GM19238 (cell line): ENCODE measurements around the gene PACRG.

Experiments
- DNase-seq: peaks from one replicate; pipeline ENCODE4 v3.0.0; 2011; ENCODE audit warnings: low spot score; ENCODE audit not compliant: insufficient read length

Gene PACRG

DNA sequence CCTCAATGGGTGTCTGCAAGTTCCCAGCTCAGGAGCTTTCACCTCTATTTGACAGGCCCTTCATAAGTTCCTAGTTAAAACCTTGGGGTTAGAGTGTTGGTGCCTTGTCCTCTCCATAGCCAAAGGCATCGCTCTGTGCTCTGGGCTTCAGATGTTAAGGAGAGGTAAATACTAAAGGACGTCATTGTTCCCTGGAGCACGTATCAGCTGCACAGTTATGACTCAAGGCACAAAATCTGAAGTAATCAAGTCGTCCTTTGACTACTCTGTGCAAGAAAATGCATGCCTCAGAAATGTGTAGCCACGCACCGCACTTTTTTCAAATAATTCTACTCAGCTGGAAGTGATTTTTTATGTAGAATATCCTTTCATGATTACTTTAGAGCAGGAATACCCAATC, 446.0 kb downstream of the PACRG start:
- DNase-seq, result no peak

DNA sequence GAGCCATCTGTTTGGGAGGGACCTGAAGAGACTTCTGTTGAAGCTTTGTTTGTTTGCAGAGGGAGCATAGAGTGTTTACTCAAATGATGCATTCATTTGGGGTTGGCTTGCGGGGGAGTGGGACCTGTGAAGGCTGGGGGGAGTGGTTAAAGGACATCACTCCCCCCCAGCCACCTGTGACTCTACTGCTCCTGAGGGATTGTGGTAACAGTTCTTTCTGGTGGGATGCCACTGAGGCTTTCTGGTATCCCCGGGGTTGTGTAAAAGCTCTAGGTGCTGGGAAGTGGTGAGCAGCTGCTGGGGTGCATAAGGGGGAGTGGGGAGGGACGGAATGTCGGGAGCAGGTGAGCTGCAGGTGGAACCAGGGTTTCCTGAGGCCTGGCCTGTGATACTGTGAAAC, 447.5 kb downstream of the PACRG start:
- no peak for DNase-seq

DNA sequence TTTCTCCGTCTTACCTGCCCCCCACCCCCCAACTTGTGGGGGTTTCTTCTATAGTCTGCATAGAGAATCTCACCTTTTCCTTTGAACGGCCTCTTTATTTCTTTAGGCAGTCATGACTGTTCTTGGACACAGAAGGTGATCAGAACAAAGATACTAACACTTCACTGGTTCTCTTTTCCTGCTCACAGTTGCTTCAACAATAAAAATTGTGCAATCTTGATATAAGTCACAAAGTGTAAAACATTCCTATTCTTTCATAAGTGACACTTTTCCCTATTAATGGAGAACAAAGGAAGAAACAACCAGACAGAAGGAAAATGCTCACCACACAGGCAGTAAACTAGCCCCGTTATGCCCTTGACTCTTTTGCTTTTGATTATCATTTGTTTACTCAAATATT, 448.3 kb downstream of the PACRG start:
- DNase-seq, result no peak

DNA sequence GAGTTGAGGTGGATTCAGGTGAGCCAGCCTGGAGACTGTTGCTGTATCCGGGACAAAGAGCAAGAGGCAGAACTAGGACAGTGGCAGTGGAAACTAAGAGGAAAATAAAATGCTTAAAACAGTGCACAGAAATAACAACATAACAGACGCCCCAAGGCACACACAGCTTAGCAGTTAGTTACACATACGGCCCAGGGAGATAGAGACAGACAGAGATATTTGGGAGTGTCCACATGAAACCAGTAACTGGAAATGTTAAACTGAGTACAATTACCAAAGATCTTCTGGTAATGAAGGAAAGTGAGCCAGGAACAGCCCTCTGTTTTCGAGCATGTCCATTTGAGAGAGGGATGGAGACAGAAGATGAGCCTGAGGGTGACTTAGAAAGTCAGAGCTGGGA, 449.2 kb downstream of the PACRG start:
- no peak for DNase-seq

DNA sequence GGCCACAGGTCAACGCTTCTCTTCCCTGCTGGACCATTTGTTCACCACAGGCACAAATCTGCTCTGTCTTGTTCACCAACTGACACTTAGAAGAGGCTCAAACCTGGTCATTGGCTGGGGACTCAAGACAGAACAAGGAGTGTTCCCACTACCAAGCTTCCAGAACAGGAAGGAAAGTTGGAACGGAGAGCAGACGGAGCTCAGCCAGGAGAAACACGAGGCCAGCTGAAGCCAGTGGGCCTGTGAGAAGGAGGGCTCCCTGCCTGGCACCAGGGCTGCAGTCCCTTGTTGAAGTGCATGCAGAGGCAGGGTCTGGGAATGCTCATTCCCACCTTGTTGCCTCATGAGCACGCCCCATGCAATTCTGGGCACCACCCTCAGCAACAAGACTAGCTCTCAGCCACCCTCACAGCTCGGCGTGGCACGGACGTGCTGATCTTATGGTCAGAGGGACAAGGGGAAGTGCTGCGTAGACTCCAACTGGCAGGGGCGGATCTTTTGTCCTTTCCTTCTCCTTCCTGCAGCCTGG, 450.2 kb downstream of the PACRG start:
- DNase-seq, result no peak

DNA sequence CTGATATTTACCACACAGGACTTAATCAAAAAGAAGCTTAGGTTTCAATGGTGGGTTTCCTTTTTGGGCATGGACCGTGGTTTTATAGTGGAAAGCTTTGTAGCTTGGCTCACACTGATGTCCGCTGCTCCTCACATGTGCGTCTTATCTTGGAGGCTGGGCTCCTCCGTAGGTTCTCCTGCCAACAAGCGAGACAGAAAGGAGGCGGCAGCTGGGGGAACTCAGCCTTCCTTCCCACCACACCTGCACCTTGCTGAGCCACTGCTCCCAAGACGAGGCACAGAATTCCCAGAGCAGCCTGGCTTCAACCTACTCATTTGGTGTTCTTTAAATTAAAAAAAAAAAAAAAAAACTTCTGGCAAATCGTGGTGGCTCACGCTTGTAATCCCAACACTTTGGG, 451.3 kb downstream of the PACRG start:
- no peak for DNase-seq

DNA sequence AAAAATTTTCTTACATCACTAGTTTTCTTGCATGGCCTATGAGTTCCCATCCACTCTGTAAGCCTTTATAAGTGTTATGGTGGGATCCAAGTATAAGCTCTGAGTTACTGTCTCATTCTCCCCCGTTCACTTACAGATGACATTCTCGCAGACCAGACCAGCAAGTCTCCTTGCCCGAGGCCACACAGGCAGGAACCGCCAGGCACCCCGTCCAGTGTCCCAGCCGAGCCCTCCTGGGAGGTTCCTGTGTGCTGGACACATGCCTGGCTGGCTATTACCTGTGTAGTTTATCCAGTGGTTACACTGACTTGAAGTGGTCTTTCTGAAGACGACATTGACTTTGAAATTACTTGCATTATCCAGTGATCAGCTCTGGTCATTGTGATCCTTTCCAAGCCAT, 451.9 kb downstream of the PACRG start:
- DNase-seq, result no peak

DNA sequence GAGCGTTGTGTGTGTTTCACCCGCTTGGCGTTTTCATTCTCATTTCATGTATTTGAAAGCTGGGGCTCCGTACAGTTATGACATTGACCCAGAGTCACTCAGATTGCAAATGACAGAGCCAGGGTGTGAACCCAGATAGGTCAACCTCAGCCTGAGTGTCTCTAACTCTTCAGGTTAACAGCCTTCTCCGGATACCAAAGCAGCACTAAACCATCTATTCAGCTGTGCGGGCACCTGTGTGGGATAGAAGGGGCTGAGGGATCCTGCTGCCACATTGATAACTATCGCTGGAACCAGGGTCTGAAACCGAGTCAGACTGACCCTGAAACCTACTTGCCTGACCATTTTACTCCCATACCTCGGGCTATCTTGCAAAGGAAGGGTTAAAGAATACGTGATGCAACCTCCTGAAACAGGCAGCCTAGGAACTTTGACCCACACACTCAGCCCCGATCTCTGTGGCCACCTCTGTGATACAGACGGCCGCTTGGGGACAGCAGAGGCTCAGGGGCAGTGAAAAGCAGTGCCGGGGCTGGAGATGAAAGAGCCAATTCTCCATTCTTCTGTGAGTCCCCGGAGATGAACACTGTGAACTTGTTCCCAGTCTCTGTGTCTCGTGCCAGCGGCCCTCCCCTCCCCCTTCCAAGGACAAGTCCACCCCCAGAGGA, 453.2 kb downstream of the PACRG start:
- no peak for DNase-seq

DNA sequence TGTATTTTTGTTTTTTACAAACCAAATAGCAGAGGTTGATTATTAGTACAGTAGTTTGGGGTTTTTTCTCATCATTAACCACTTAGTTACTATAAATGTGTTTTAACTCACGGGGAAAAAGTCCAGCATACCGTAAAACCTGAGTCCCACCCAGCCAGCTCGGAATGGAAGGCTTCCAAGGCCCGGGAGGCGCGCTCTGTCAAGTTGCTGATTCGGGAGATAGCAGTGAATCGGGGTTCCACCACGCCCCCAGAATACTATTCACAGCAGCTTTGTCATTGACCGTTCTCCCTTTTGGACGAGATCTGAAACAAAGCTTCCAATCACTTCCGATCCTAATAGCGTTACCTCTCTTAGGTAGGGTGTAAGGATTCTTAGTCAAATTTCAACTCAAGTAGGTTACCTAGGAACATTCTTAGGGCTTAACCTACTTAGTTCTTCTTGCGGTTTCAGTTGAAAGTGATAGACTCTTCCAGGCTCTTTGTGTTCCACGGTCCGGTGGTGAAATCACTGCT, 453.9 kb downstream of the PACRG start:
- no peak for DNase-seq

DNA sequence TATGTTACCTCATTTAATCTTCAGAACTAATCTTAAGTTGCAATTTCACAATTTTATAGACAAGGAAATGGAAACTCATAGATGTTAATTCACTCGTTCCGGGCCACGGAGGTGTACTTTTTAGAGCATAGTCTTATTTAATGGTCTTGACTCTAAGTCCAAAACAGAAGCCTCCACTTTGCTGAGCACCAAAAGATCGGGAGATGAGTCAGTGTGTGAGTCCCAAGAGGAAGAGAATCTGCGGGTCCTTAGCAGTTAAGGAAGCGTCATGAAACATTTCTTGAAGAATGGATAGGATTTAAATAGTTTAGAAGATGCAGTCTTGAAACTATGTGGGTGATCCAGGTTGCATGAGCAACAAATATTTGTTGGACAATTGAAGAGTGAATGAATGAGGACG, 454.9 kb downstream of the PACRG start:
- DNase-seq, result no peak

DNA sequence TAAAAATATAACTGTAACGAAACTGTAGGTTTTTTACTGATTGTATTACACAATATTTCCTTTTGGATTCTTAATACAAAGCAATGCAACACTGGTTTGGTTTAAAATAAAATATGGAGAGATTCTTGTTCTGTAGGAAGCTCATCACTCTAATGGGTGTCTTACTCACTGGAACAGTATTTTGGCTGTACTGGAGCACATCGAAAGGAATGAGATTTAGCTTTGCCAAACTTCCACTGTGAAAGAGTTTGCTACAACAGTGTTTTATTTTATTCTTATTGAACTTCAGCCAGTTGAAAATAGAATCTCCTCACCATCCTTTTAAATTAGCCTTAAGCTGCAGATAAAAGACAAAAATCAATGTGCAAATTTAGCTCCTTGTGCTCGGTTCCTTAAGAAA, 456.0 kb downstream of the PACRG start:
- no peak for DNase-seq

DNA sequence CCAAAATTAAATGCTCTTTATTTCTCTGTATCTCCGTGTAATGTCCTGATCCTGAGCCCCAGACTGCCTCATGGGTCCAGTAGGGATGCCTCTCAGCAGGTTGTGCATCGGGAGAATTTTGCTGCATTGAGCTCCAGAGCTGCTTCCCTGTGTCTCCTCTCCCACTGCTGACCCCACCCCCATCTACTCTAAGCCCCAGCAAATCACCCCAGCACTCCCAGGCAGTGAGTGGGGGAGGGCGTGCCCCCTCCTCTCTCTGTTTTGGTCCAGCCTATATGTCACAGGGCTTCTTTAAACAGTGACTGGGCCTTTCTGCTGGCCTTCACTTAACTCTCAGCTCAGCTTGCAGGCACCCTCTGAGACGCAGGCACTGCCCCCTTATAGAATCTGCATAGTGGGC, 458.0 kb downstream of the PACRG start:
- no peak for DNase-seq

DNA sequence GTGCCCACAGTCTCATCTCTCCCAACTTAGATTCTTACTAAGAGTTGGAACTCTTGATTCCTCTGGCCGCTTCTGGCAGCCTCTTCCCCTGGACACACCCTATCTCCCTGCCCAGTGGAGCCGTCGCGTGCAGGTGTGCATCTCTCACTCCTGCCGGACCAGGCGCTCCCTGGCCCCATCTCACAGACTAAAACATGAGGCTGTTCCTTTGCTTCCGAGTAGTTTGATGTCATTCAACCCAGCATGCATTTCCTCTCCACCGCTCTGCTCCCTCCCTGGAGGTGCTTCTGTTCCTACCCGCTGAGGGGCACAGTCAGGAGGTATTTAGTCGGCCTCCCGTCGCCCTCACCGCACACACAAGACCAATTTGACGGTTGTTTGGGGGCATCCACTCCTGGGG, 458.8 kb downstream of the PACRG start:
- DNase-seq, result no peak

DNA sequence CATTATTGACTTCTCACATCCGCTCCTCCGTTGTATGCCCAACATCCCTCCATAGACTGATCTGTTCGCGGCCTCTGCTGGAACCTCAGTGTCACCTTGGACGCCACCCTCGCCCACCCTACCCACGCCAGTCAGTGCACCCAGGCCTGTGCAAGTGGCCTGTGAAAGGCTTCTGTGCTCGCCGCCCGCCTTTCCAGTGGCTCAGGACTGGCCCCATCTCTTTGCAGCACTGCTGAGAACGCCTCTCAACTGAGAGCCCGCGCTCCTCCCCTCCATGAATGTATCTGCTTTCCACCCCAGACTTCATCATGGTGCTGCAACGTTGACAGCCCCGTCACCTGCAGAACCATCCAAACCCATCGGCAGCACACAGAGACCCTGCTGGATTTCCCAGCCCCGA, 459.4 kb downstream of the PACRG start:
- DNase-seq, result no peak

DNA sequence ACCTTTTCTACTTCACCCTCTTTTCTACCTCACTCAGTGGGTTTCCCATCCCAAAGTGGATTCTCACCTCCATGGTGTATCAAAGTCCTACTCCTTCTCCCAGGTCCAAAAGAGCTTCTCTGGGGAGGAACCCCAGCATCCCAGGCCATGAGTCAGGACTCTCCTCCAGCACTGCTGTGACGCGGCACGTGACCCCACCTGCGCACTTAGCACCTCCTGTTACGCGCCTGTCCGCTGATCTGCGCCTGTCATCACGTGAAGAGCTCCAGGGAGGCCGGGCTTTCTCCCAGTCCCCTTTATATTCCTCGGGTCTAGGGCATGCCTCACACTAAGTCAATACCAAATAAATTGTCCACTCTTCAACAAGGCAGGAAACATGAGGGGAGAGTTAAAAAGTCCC, 459.8 kb downstream of the PACRG start:
- DNase-seq, result no peak

DNA sequence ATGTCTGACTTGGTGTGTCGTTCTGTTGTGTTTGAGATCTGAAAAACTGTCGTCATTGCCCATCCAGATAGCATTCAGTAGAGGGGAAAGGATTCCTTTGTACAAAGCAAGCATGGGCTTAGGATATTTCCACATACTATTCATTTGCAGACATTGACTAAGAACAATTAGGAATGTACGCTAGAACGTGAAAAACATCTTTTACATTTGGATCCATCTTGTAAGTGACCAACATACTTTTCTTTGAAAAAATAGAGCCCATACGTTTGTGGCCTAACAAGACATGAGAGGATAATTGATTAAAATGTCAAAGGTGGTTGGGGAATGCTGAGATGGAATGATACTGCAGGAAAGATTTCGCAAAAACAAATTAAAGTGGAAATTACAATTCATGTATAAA, 461.0 kb downstream of the PACRG start:
- no peak for DNase-seq

DNA sequence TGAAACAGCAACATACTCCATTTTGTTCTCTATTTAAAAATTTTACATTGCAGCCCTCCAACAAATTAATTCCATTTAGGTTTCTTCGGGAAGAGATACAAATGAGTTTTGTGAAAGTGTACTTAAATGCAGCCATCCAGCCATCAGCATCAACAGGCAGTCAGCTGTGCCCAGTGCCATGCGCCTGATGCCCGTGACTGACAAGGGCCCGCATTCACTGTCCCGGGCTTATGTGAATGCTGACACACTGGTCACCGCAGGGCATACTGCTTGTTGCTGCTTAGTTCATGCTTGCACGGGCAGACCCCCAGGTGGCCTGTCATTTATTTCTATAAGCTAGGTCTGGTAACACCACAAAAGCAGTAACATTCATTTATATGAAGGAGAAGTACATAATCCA, 461.8 kb downstream of the PACRG start:
- no peak for DNase-seq

DNA sequence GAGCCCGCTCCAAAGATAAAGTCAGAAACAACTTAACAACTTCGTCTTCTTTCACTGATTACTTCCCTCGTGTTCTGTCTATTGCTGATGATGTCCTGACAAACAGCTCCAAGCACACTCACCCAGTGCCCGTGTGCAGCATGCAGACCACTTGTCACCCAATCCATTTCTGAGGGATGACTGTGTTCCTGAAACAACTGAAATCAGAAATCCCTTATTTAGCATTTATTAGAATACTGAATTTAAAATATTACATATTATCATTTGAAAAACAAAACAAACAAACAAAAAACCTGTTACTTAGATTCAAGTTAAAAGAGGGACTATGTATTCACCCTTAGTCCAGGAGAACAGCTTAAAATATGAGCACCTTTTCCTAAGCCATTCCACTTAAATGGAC, 463.0 kb downstream of the PACRG start:
- no peak for DNase-seq

DNA sequence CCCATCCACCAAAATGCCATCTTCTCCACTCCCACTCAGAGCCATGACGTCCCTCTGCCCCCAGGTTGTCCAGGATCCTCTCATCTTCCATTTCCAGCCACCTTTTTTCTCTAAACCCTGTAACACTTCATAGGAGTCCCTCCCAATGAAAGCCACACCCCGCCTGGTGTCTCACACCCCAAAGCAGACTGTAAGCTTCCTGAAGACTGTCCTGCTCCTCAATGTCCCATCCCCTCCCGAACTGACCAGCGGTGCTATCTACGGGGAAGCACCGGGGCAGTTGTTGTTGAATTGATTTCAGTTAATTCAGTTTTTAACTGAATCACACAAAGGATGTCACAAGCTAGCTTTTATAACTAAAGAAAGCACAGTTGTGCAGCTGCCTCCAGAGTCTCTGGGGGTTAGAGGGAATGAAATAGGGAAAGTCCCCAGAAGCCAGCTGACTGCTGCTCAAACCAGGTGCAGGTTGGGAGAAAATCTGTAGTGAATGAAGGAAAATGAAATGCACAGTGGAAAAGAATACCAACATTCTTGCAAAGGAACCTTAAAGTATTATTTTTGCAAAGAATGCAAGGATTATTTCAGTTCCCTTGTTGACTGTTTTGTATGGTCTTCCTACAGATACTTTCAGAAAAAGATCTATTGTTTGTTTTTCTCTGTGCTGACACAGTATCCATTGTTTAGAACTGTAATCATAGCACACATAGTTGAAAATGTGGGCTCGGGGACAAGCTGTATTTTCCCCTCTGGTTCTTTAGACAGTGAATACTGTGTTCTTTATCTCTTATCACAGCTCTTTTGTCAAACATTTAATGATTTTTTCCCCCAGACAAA, 464.1 kb downstream of the PACRG start:
- DNase-seq, result no peak

DNA sequence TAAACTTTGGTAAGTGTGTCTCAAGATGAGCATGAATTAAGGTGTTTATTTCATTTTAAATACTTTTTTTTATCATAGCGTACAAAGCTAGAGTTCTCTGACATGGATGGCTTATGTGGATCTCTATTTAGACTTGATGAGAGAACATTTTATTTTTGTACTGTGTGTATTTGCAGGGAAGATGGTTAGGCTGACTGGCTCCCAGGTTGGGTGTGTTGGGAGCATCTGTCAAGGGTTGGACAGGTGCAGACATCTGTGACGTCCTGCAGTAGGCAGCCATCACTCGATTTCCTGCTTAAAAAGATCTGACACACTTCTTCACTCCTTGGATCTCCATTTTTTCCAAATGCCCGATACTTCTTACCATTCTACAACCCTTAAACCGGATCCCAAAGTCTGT, 464.8 kb downstream of the PACRG start:
- no peak for DNase-seq

DNA sequence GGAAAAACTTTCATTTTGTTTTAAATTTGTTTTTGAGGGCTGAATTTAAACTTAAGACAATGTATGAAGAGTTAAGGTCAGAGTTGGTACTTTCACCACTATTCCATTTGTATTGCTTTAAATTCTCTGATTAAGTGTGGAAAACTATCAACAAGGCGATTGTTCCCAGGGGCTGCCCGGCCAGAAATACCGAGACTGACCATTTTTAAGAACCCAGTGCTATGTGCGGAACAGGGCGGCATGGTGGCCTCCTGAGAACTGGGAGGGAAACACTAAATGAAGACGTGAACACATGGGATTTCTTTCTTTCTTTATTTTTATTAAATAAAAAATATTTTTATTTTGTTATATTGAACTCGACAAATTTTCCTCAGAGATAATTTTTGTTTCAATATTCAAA, 465.6 kb downstream of the PACRG start:
- DNase-seq, result no peak
